MM.1S (cell line): ENCODE measurements around the gene SCUBE1.

ENCODE experiments used
- CTCF ChIP-seq: fragments of 300-600 bp; sonication (generic); IDR thresholded peaks from 2 replicates; pipeline ENCODE4 v1.5.1; 2016; ENCODE audit warnings: antibody characterized with exemption, low read length, mixed read lengths
- EZH2 ChIP-seq: fragments of 300-600 bp; sonication (generic); optimal IDR thresholded peaks from 2 replicates; pipeline ENCODE3; 2017; ENCODE audit warnings: low read depth, mild to moderate bottlenecking, antibody characterized with exemption, low read length, mixed read lengths
- EZH2phosphoT487 ChIP-seq: fragments of 300-600 bp; sonication (generic); IDR thresholded peaks from 2 replicates; pipeline ENCODE4 v1.6.1; 2018; ENCODE audit warnings: antibody characterized with exemption, low read length

- no peak for TF ChIP-seq CTCF
- TF ChIP-seq EZH2, result no peak
- no peak for TF ChIP-seq EZH2phosphoT487
Observed at GRCh38 chr22:43313244-43313889, 29.8 kb downstream of the SCUBE1 start.
